Esophagus muscularis mucosa (tissue), 4 donors: ENCODE data around the gene CLDN17. TPM values are rescaled to one million over a fixed set of nuclear protein-coding genes. Genes with fewer than 3 reads are reported as not detected.

Experiments used
- DNase-seq: peaks from one replicate; pipeline ENCODE4 v3.0.0-alpha.2; 2017; ENCODE audit errors: extremely low spot score
- H3K27ac ChIP-seq, 4 donors: fragments of 200-600 bp; sonication (generic); replicated peaks in 1 of 4; 1 replicate in 3 of 4; 2 replicates in 1 of 4; pipeline ENCODE4 v1.5.1; 2016 to 2019; ENCODE audit warnings: mild to moderate bottlenecking in 1 of 4
- H3K27me3 ChIP-seq, 4 donors: fragments of 200-600 bp; sonication (generic); one replicate each; pipeline versions ENCODE4 v1.5.1 to v1.6.0; 2016 to 2019
- H3K36me3 ChIP-seq, 4 donors: fragments of 200-600 bp; sonication (generic); one replicate each; pipeline ENCODE4 v1.5.1; 2016 to 2019
- H3K4me1 ChIP-seq, 4 donors: fragments of 200-600 bp; sonication (generic); one replicate each; pipeline ENCODE4 v1.5.1; 2016 to 2019
- H3K4me3 ChIP-seq, 4 donors: fragments of 200-600 bp; sonication (generic); 1 replicate in 2 of 4; 2 replicates in 2 of 4; pipeline ENCODE4 v1.5.1; 2016 to 2019; ENCODE audit warnings: mild to moderate bottlenecking in 4 of 4, moderate library complexity in 1 of 4
- H3K9me3 ChIP-seq, 4 donors: fragments of 200-600 bp; sonication (generic); 1 replicate in 3 of 4; 2 replicates in 1 of 4; pipeline ENCODE4 v1.5.1; 2016 to 2019
- EP300 ChIP-seq: sonication (generic); formaldehyde crosslinking; IDR thresholded peaks from one replicate; pipeline ENCODE4 v1.6.1; 2017; ENCODE audit warnings: antibody characterized with exemption
- POLR2A ChIP-seq: fragments of 450-650 bp; IDR thresholded peaks from one replicate; pipeline ENCODE4 v1.6.1; 2017; ENCODE audit warnings: antibody characterized with exemption, moderate library complexity, mild to moderate bottlenecking, low read depth
- POLR2AphosphoS5 ChIP-seq, 2 donors: sonication (generic); formaldehyde crosslinking; IDR thresholded peaks; one replicate each; pipeline ENCODE4 v1.6.1; 2017; ENCODE audit warnings: antibody characterized with exemption in 2 of 2
- WGBS: methylation state at CpG from one replicate; pipeline ENCODE4 v1.1.5; 2018; 5-methylcytosine and 5-hydroxymethylcytosine counted together
- intact Hi-C: fragments of 100-400 bp; cut with DNase I; formaldehyde crosslinking; loops from one replicate; pipeline ENCODE4 v1.15.1; 2023
- total RNA-seq, 4 donors: library from RNA; depleted of rRNA; stranded (reverse); fragments of >200 nt; gene quantifications; one replicate each; pipeline versions ENCODE4 v1.1.0 to v1.2.1, GENCODE V29; 2016
- TF ChIP-seq, protein P1 (sequence below), 3 experiments: fragments of 200-600 bp in 2 of 3; fragments of 450-650 bp in 1 of 3; sonication (generic) in 2 of 3; IDR thresholded peaks; one replicate each; pipeline ENCODE4 v1.5.1; 2017 to 2019; ENCODE audit warnings: antibody characterized with exemption in 3 of 3, mild to moderate bottlenecking in 2 of 3, moderate library complexity in 1 of 3

CLDN17 gene, protein sequence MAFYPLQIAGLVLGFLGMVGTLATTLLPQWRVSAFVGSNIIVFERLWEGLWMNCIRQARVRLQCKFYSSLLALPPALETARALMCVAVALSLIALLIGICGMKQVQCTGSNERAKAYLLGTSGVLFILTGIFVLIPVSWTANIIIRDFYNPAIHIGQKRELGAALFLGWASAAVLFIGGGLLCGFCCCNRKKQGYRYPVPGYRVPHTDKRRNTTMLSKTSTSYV
- total RNA-seq: not detected

DNA sequence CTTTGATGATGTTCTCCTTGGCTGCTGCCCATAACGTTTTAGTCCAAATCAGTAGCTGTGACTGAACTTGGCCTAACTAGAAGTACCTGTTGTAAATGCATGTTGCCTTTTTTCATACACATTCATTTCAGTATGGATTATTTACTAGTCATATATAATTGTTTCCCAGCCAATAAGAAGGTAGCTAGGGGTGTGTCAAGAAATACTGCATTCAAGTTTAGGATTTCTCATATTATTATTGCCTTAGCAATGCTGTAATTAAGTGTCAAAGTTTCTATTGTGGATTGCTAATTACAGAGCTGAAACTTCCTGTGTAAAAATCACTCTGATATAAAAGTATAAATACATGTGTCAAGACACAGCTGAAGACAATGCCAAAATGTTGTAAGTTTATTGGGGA, at the start of gene CLDN17:
TSS of gene CLDN17 (minus strand) at position 101 of the 400 bp plus-strand sequence. CDS start 188 bp downstream, outside the sequence.
- no peaks in the 10 kb centered on the region for H3K9me3 ChIP-seq
- TF ChIP-seq POLR2A (no peak), EP300 (no peak), POLR2AphosphoS5 (IDR thresholded peaks at IDR 0.05) (no peak)
- TF ChIP-seq, protein P1, sequence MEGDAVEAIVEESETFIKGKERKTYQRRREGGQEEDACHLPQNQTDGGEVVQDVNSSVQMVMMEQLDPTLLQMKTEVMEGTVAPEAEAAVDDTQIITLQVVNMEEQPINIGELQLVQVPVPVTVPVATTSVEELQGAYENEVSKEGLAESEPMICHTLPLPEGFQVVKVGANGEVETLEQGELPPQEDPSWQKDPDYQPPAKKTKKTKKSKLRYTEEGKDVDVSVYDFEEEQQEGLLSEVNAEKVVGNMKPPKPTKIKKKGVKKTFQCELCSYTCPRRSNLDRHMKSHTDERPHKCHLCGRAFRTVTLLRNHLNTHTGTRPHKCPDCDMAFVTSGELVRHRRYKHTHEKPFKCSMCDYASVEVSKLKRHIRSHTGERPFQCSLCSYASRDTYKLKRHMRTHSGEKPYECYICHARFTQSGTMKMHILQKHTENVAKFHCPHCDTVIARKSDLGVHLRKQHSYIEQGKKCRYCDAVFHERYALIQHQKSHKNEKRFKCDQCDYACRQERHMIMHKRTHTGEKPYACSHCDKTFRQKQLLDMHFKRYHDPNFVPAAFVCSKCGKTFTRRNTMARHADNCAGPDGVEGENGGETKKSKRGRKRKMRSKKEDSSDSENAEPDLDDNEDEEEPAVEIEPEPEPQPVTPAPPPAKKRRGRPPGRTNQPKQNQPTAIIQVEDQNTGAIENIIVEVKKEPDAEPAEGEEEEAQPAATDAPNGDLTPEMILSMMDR (IDR thresholded peaks at IDR 0.05): no peak
- H3K4me1 ChIP-seq: no peaks in the 10 kb centered on the region
- no peaks in the 10 kb centered on the region for H3K27me3 ChIP-seq
- WGBS: 80% methylated on average over 1 of the region's 1 CpG
- H3K27ac ChIP-seq: no peak within 1 kb of the TSS
- no peak for DNase-seq
- no peaks in the 10 kb centered on the region for H3K36me3 ChIP-seq
- intact Hi-C loops: no loop called here
- no peak within 1 kb of the TSS for H3K4me3 ChIP-seq

DNA sequence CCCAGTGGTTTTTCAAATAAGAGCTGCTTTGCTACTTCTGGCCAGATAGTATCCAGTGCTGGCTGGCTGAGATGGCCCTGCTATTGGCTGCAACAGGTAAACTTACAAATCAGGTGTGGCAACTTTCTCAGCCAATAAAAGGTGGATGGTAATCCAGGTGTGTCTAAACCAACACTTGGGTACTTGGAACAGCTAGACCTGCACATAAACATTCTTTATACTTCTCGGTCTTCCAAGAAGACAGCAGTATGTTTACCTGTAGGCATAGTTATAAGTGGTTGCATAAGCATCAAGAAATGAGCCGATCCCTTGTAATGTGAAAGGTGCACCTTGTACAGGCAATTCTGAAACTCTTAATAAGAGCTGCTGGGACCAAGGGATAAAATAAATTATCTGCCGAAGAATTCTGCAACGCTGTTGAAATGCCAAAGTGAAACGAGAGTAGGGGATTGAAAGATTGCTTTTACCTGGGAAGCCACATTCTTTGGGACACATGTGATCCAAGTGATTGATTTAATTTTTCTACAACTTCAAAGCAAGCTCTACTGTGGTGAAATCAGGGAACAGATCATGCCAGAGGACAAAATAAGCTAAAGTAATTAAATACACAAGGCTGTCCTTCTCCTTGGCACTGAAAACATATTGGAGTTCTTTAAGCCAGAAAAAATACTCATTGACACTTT, 49.6 kb upstream of the CLDN17 start, which contains the start of gene CLDN8:
TSS of gene CLDN8 (minus strand) at position 57 of the 683 bp plus-strand sequence. CDS start 172 bp downstream, outside the sequence.
- no peak for TF ChIP-seq EP300
- no peak for DNase-seq
- intact Hi-C loops: no loop called here
- 70% methylated on average over 5 of the region's 5 CpGs for WGBS
- no peaks in the 10 kb centered on the region for H3K4me1 ChIP-seq
- no peaks in the 10 kb centered on the region for H3K36me3 ChIP-seq
- no peaks in the 10 kb centered on the region for H3K9me3 ChIP-seq
- no peaks in the 10 kb centered on the region for H3K27me3 ChIP-seq
- no peak within 1 kb of the TSS for H3K4me3 ChIP-seq
- H3K27ac ChIP-seq: no peak within 1 kb of the TSS

DNA sequence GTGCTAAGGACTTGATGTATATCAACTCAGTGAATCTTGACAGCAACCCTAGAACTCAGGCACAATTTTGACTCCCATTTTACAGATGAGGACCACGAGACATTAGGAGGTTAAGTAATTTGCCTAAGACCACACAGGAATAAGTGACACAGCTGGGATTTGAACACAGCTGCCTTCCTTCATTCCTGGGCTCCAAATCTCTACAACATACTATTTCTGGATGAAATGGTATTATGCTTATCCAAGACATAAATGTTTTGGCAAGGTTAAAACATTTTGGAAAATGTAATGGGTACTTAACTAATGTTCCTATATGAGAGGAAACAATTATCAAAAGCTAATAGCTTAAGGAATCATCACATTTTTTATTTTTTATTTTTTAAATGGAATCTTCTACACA, 44.5 kb upstream of the CLDN17 start:
- no peak for DNase-seq
- no peak overlapping the region for H3K27ac ChIP-seq
- no peaks in the 10 kb centered on the region for H3K4me1 ChIP-seq
- 29% methylated on average over 1 of the region's 1 CpG for WGBS
- intact Hi-C loops: no loop called here
- no peaks in the 10 kb centered on the region for H3K9me3 ChIP-seq
- H3K27me3 ChIP-seq: no peaks in the 10 kb centered on the region
- TF ChIP-seq POLR2A: no peak
- TF ChIP-seq, protein P1 (IDR thresholded peaks at IDR 0.05): no peak
- no peak for TF ChIP-seq POLR2AphosphoS5 (IDR thresholded peaks at IDR 0.05)
- TF ChIP-seq EP300: no peak
- H3K4me3 ChIP-seq: no peak overlapping the region
- no peaks in the 10 kb centered on the region for H3K36me3 ChIP-seq

DNA sequence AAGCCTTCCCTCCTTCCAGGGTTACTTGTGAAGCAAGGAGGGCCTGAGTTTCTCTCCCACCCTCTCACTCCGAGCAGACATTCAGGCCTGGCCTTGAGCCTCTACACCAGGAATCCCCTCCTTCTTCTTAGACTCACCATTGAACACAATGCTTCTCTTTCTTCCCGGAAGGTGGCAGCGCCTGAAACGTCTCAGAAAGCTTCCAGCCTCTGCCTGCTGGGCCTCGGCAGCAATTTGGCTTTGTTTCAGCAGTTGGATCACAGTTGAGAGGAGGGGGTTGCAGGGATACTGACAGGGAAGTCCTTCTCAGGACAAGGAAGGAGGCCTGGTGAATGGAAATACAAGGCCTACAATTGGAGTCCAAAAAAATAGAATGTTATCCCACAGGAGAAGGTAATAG, 43.0 kb upstream of the CLDN17 start:
- 69% methylated on average over 5 of the region's 5 CpGs for WGBS
- no peak for DNase-seq
- no peak overlapping the region for H3K4me3 ChIP-seq
- H3K27ac ChIP-seq: no peak overlapping the region
- intact Hi-C loops: no loop called here
- H3K27me3 ChIP-seq: no peaks in the 10 kb centered on the region
- H3K9me3 ChIP-seq: no peaks in the 10 kb centered on the region
- no peaks in the 10 kb centered on the region for H3K4me1 ChIP-seq
- TF ChIP-seq EP300 (no peak), POLR2AphosphoS5 (IDR thresholded peaks at IDR 0.05) (no peak), POLR2A (no peak)
- TF ChIP-seq, protein P1 (IDR thresholded peaks at IDR 0.05): no peak
- no peaks in the 10 kb centered on the region for H3K36me3 ChIP-seq

DNA sequence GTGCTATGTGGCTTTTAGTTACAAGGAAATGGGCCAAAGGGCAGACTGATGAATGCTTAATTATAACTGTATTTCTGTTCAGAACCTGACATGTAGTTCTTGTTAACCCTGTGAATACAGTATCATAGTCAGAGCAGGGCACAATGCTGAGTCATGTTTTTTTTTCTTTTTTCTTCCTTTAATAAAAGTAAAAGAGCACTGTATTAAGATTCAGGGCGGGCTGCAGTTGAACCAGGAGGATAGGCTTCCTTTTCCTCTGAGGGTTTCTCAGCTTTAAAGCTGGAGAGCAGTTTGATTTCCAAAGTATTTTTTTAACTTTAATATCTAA, 40.6 kb upstream of the CLDN17 start:
- TF ChIP-seq POLR2A (no peak), EP300 (no peak), POLR2AphosphoS5 (IDR thresholded peaks at IDR 0.05) (no peak)
- TF ChIP-seq, protein P1 (IDR thresholded peaks at IDR 0.05): no peak
- Histone ChIP-seq H3K4me1 (no peaks in the 10 kb centered on the region), H3K27me3 (no peaks in the 10 kb centered on the region), H3K9me3 (no peaks in the 10 kb centered on the region), H3K4me3 (no peak overlapping the region), H3K36me3 (no peaks in the 10 kb centered on the region), H3K27ac (no peak overlapping the region)
- 92% methylated on average over 1 of the region's 1 CpG for WGBS
- intact Hi-C loops: no loop called here
- no peak for DNase-seq
